HG03097 (cell line): ENCODE results near the gene ECSCR.
"Not testable (repeated sequence)": the region's sequence is repeated elsewhere in the genome, so short reads cannot be mapped to it uniquely, and the experiment has no call there.

ENCODE experiments used
- ATAC-seq: cut with Tn5 transposase; IDR thresholded peaks from one replicate; pipeline ENCODE4 v1.9.1; 2021; ENCODE audit not compliant: unreplicated experiment, low FRiP score

Gene ECSCR, protein sequence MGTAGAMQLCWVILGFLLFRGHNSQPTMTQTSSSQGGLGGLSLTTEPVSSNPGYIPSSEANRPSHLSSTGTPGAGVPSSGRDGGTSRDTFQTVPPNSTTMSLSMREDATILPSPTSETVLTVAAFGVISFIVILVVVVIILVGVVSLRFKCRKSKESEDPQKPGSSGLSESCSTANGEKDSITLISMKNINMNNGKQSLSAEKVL

DNA sequence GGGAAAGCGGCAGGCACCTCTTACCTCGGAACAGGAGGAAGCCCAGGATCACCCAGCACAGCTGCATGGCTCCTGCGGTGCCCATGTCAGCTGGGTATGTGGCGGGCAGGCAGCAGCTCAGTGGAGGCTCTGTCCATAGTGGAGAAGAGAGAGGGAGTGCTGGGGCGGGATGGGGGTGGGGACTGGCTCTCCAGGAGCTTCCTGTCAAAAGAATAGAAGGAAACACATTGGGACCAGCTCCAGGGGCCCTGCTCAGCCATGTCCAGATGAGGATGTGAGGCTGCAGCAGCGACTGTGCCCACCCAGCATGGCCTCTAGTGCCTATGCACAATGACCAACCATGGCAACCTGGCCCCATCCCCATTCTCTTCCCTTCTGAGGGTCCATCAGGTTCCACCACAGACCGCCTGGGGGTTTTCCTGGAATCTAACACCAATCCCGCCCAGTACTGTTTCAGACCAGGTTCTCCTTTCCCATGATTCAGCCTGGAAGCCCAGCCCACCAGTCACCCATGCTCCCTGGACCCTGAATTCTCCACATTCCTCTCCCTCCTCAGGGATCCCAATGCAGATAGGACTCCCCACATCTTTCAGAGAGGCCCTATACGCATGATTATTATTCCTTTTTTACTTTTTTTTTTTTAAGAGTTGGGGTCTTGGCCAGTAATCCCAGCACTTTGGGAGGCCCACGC lies at the start of gene ECSCR:
Gene ECSCR, minus strand, starts transcription at position 158 of the 691 bp plus-strand sequence. Its CDS starts 73 bp downstream, at position 85.
- no peak for ATAC-seq

GRCh38 chr5:139504722-139505121 lies 42.2 kb upstream of the ECSCR start:
- ATAC-seq, result not testable (repeated sequence)

- ATAC-seq, result not testable (repeated sequence)
Measured at GRCh38 chr5:139503879-139504278, 41.3 kb upstream of the ECSCR start.

GRCh38 chr5:139503036-139503817 lies 40.7 kb upstream of the ECSCR start:
- not testable (repeated sequence) for ATAC-seq

DNA sequence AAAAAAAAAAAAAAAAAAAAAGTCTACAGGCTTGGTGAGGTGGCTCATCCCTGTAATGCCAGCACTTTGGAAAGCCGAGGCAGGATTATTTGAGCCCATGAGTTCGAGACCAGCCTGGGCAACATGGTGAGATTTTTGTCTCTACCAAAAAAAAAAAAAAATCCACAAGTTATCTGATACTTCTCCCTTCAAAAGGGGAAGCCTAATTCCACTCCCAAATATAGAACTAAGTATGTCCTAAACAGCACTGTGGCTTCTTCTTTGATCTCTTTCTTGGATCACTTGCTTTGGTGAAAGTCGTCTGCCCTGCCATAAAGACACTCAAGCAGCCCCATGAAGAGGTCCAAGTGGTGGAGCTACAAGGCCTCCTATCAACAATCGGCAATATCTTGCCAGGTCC lies 38.8 kb upstream of the ECSCR start:
- ATAC-seq, result no peak

- ATAC-seq, result no peak
Measured at GRCh38 chr5:139495638-139496435, 33.3 kb upstream of the ECSCR start.

- no peak for ATAC-seq
Measured at GRCh38 chr5:139494832-139495231, 32.3 kb upstream of the ECSCR start.

- ATAC-seq, result no peak
Measured at GRCh38 chr5:139494256-139494655, 31.7 kb upstream of the ECSCR start.

DNA sequence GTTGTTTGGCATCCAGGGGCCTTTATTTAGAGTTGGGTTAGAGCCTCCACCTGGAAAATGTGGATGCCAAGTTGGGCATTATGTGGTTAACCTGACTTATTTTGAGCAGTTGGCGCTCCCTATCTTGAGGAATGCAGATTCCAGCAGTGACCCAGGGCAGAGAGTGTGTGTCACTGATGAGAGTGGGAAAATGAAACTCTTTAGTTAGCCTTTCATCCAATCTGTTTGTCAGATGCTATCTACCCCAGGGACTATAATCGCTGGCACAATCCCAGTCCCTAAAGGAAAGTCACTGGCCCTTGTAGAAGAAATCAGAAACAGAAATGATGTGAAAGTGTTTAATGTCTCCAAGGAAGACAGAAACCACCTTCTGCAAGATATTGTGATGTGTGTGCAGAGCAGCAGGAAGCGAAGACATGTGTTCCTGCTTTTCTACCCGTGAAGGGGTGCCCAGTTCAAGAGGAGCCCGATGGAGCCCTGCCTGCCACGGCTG lies 30.2 kb upstream of the ECSCR start:
- ATAC-seq, result no peak

- ATAC-seq, result no peak
Measured at GRCh38 chr5:139488260-139488659, 25.7 kb upstream of the ECSCR start.

DNA sequence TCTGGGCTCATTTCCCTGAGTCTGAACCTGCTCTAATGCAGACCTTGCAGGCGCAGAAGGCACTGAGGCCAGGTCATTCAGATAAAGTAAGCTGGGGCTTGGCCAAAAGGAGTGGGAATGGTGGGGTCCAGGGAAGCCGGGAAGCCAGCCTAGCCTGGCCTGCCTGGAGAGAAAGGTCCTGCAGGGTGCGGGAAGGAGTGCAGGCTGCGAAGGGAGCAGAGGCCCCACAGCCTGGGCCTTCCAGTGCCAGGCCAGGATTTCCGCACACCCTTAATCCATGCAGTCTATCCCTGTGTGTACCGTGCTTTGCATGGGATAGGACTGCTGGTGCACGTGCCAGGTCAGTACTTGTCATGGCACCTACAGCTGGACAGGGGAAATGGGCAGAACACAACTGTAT lies 23.7 kb upstream of the ECSCR start:
- ATAC-seq, result no peak

GRCh38 chr5:139482890-139483208 lies 20.3 kb upstream of the ECSCR start:
- ATAC-seq, result not testable (repeated sequence)

- no peak for ATAC-seq
Measured at GRCh38 chr5:139482050-139482889, 19.7 kb upstream of the ECSCR start, which contains the start of gene STING1. STING1 (minus strand) TSS chr5:139482758; CDS start chr5:139481704, 1,054 bp downstream.

- ATAC-seq, result no peak
Measured at GRCh38 chr5:139481580-139482049, 19.1 kb upstream of the ECSCR start.

DNA sequence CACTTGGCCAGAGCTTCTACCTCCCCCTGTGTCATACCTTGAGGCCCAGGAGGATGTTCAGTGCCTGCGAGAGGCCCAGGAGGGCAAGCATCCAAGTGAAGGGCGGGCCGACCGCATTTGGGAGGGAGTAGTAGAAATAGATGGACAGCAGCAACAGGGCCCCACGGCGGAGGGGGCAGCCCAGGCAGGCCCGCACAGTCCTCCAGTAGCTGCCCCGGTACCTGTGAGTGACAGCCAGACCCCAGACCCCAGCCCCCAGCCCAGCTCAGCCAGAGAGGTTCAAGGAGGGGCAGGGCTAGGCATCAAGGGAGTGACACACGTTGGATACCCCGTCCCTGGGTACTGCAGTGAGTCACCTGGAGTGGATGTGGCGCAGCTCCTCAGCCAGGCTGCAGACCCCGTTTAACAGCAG lies 18.6 kb upstream of the ECSCR start:
- no peak for ATAC-seq

DNA sequence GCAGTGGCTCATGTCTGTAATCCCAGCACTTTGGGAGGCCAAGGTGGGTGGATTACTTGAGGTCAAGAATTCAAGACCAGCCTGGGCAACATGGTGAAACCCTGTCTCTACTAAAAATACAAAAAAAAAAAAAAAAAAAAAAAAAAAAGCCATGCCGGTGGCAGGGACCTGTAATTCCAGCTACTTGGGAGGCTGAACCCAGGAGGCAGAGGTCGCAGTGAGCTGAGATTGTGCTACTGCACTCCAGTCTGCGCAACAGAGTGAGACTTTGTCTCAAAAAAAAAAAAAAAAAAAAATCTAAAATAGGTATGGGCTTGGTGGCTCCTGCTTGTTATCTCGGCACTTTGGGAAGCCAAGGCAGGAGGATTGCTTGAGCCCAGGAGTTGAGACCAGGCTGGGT lies 17.2 kb upstream of the ECSCR start:
- not testable (repeated sequence) for ATAC-seq

DNA sequence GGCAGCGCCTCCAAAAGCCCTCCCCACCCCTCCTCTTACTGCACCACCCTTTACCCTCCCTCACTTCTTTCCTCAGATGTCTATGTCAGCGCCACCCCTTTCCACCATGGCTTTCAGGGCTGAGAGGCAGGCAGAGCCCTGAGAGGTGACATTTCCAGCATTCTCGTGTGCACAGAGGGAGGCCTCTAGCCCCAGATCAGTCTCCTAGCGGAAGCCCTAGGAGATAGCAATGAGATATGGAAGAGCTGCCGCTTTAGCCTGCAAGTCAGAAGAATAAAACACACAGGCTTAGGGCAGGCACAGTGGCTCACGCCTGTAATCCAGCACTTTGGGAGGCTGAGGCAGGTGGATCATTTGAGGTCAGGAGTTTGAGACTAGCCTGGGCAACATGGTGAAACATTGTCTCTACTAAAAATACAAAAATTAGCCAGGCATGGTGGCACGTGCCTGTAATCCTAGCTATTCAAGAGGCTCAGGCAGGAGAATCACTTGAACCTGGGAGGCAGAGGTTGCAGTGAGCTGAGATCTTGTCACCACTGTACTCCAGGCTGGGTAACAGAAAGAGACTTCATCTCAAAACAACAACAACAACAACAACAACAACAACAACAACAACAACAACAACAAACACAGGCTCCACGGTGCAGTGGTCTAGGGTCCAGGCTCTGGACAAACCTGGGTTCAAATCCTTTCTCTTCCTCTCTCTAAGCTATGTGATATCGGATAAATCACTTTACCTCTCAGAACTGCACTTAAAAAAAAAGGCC lies 16.3 kb upstream of the ECSCR start:
- not testable (repeated sequence) for ATAC-seq

- no peak for ATAC-seq
Measured at GRCh38 chr5:139475865-139476617, 13.5 kb upstream of the ECSCR start.
